Left ventricle myocardium inferior (tissue), 1 donor: ENCODE data around the gene BACH2. TPM values are rescaled to one million over a fixed set of nuclear protein-coding genes. Genes with fewer than 3 reads are reported as not detected.

Experiments
- DNase-seq: peaks from one replicate; pipeline ENCODE4 v3.0.0-alpha.2; 2020
- H3K27ac ChIP-seq: fragments of 200-600 bp; replicated peaks from 2 replicates; pipeline ENCODE4 v1.8.0; 2021
- H3K27me3 ChIP-seq: fragments of 200-600 bp; 2 replicates; pipeline ENCODE4 v1.8.0; 2021; ENCODE audit warnings: low read depth
- H3K36me3 ChIP-seq: fragments of 200-600 bp; 2 replicates; pipeline ENCODE4 v1.8.0; 2021
- H3K4me1 ChIP-seq: fragments of 200-600 bp; 2 replicates; pipeline ENCODE4 v1.8.0; 2021
- H3K4me3 ChIP-seq: fragments of 200-600 bp; 2 replicates; pipeline ENCODE4 v1.8.0; 2021; ENCODE audit warnings: mild to moderate bottlenecking, moderate library complexity
- H3K9me3 ChIP-seq: fragments of 200-600 bp; replicated peaks from 2 replicates; pipeline ENCODE4 v1.8.0; 2021
- intact Hi-C: fragments of 100-400 bp; cut with micrococcal nuclease; formaldehyde crosslinking; loops from one replicate; pipeline ENCODE4 v1.11.0; 2022
- total RNA-seq: library from RNA; stranded (reverse); fragmentation: NEBNext Ultra II Directional; extraction: Animal tissue kit (Norgen Biotek cat#: 25700); gene quantifications from one replicate; pipeline ENCODE4 v1.2.1, GENCODE V29; 2021
- TF ChIP-seq, protein P1 (sequence below): fragments of 200-600 bp; IDR thresholded peaks from 2 replicates; pipeline ENCODE4 v1.8.0; 2021; ENCODE audit warnings: antibody characterized with exemption, mild to moderate bottlenecking, borderline replicate concordance
- donor health status: DM: no; HTN: yes; CAD: no; lungs with severe emphysema.

The BACH2 gene
- total RNA-seq, 1 donor from 2014 or later: 1.5 TPM

DNA sequence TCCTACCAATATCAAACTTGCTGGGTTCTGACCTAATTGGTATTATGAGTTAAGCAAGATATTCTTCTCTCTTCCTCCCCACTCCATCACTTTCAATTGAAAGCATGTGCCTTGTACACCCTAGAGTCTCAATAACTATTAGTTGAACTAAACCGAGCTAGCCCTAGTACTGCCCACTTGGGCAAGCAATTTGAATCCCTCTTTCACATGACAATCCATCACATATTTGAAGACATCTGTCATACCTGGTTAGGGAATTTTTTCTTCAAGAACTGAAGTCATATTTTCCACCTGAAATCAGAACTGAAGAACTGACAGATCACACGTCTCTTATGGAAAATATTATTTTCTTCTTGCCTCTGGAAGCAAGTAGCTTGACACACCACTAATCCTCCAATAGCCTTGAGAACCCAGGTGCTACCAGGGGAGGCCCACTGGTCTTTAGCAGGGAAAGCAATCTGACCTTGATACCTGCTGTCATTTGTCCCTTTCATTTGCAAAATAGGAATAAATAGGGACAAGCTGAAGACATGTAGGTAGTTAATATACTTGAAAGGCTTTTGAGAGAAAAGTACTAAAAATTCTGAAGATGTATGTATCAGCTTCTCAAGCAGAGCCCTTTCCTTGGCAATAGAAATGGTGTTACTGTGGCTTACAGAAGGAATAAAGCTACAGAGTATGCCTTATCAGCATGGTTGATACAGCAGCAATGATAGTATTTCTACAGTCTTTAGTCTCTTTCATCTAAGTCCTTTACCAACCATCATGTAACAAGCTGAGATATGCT is 331.0 kb downstream of the BACH2 start:
- intact Hi-C loops: loop anchor here (5.0 kb wide), 1 partner anchor 427 kb away; no protein-coding TSS in a partner anchor
- H3K27me3 ChIP-seq: no peaks in the 10 kb centered on the region
- no peaks in the 10 kb centered on the region for H3K9me3 ChIP-seq
- DNase-seq: no peak
- H3K4me3 ChIP-seq: no peak overlapping the region
- TF ChIP-seq, protein P1, sequence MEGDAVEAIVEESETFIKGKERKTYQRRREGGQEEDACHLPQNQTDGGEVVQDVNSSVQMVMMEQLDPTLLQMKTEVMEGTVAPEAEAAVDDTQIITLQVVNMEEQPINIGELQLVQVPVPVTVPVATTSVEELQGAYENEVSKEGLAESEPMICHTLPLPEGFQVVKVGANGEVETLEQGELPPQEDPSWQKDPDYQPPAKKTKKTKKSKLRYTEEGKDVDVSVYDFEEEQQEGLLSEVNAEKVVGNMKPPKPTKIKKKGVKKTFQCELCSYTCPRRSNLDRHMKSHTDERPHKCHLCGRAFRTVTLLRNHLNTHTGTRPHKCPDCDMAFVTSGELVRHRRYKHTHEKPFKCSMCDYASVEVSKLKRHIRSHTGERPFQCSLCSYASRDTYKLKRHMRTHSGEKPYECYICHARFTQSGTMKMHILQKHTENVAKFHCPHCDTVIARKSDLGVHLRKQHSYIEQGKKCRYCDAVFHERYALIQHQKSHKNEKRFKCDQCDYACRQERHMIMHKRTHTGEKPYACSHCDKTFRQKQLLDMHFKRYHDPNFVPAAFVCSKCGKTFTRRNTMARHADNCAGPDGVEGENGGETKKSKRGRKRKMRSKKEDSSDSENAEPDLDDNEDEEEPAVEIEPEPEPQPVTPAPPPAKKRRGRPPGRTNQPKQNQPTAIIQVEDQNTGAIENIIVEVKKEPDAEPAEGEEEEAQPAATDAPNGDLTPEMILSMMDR: no peak
- H3K27ac ChIP-seq: no peak overlapping the region
- H3K36me3 ChIP-seq: no peaks in the 10 kb centered on the region
- peaks cover 6% of the 10 kb centered on the region for H3K4me1 ChIP-seq

DNA sequence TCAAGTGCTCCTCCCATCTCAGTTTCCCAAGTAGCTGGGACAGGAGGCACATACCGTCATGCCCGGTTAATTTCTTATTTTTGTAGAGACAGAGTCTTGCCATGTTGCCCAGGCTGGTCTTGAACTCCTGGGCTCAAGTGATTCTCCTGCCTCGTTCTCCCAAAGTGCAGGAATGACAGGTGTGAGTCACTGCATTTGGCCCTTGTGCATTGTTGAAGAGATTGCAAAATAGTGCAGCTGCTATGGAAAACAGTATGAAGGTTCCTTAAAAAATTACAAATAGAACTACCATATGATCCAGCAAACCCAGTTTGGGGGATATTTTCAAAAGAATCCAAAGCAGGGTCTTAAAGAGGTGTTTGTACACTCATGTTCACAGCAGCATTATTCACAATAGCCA is 333.3 kb downstream of the BACH2 start:
- Histone ChIP-seq H3K4me3 (no peak overlapping the region), H3K27me3 (no peaks in the 10 kb centered on the region), H3K9me3 (no peaks in the 10 kb centered on the region), H3K4me1 (no peaks in the 10 kb centered on the region), H3K36me3 (no peaks in the 10 kb centered on the region), H3K27ac (no peak overlapping the region)
- intact Hi-C loops: no loop called here
- no peak for DNase-seq
- TF ChIP-seq, protein P1: no peak

DNA sequence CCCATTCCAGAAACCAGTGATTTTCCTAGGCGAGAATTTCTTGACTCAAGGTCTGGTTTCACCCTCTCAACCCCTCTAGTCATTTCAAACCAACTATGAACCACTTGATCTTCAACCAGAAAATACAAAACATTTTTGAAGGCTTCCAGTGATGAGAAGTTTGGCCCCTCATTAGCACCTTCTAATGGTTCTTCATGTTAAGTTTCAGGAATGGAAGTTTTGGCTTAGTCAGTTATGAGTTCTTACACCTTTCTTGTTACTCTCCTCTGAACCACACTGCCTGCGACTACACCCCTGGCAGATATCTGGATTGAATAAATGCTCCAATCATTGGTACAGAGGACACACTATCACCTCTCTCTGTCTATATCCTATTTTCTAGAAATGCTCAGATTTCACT is 335.2 kb downstream of the BACH2 start:
- no peaks in the 10 kb centered on the region for H3K36me3 ChIP-seq
- H3K4me3 ChIP-seq: no peak overlapping the region
- H3K27me3 ChIP-seq: no peaks in the 10 kb centered on the region
- intact Hi-C loops: no loop called here
- no peaks in the 10 kb centered on the region for H3K4me1 ChIP-seq
- no peak overlapping the region for H3K27ac ChIP-seq
- no peaks in the 10 kb centered on the region for H3K9me3 ChIP-seq
- TF ChIP-seq, protein P1: no peak
- DNase-seq: no peak

- intact Hi-C loops: loop anchor here (10.0 kb wide), 1 partner anchor 515 kb away; no protein-coding TSS in a partner anchor
- H3K9me3 ChIP-seq: no peaks in the 10 kb centered on the region
- TF ChIP-seq, protein P1: no peak
- no peaks in the 10 kb centered on the region for H3K27me3 ChIP-seq
- no peak for DNase-seq
- no peak overlapping the region for H3K4me3 ChIP-seq
- H3K4me1 ChIP-seq: no peaks in the 10 kb centered on the region
- no peaks in the 10 kb centered on the region for H3K36me3 ChIP-seq
- no peak overlapping the region for H3K27ac ChIP-seq
Observed at GRCh38 chr6:89959883-89960282, 336.8 kb downstream of the BACH2 start.

DNA sequence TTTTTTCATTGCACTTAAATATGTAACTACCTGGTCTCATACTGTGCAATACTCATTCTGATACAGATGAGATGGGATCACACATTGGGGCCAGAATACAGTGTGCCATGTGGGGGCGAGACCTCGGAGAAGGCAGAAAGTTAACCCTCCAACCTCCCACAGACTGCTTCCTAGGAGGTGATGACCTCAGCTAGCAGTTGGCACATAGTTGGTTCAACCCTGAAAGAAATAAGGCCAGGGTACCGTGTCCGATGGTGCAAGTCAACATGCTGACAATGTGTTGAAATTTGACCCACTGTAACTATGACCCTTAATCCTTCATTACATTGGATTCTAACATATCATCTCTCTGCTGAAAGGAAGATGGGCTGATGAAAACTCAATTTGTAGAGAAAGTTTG is 340.5 kb downstream of the BACH2 start:
- intact Hi-C loops: loop anchor here (10.0 kb wide), 1 partner anchor 519 kb away; no protein-coding TSS in a partner anchor
- Histone ChIP-seq H3K4me3 (no peak overlapping the region), H3K27ac (no peak overlapping the region), H3K9me3 (no peaks in the 10 kb centered on the region), H3K27me3 (no peaks in the 10 kb centered on the region), H3K36me3 (peaks cover 2% of the 10 kb centered on the region), H3K4me1 (no peaks in the 10 kb centered on the region)
- DNase-seq: no peak
- TF ChIP-seq, protein P1: no peak
